Stimulated activated CD8-positive, alpha-beta memory T cell treated with anti-CD3 and anti-CD28 coated beads, Interleukin-12 subunit alpha, Interleukin-12 subunit beta, amount 100 ng/mL, for 1 hour (primary cell): ENCODE data around the gene PLEKHS1.
"Not testable (repeated sequence)": the region's sequence is repeated elsewhere in the genome, so short reads cannot be mapped to it uniquely, and the experiment has no call there.

Source experiments
- DNase-seq: peaks from one replicate; pipeline ENCODE4 v3.0.0-alpha.2; 2020; ENCODE audit warnings: low read depth

The PLEKHS1 gene

GRCh38 chr10:113742466-113742865 is 9.0 kb upstream of the PLEKHS1 start:
- DNase-seq = no peak

- no peak for DNase-seq
Measured at GRCh38 chr10:113743594-113743993, 7.9 kb upstream of the PLEKHS1 start.

- DNase-seq = no peak
Measured at GRCh38 chr10:113745374-113745773, 6.1 kb upstream of the PLEKHS1 start.

- DNase-seq = no peak
Measured at GRCh38 chr10:113746217-113746957, 5.1 kb upstream of the PLEKHS1 start.

DNA sequence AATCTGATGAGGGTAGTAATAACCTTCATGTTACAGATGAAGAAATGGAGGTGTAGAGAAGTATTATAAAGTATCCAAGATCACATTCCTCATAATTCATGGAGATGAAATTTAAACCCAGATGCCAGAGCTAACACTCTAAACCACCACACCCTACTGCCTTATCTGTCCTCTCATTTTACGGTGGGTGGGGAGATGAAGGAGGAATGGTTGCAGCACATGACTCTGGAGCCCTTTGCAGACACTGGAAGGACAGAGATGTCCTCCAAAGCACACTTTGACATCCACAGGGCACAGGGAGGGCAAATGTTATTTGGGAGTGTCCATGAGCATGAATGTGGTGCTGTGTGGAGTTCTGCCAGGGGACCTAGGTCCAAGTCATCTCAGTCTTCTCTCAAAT is 1.1 kb downstream of the PLEKHS1 start:
- no peak for DNase-seq

- DNase-seq = no peak
Measured at GRCh38 chr10:113753020-113753692, 1.7 kb downstream of the PLEKHS1 start.

- DNase-seq = no peak
Measured at GRCh38 chr10:113754125-113754524, 2.6 kb downstream of the PLEKHS1 start.

- DNase-seq = no peak
Measured at GRCh38 chr10:113754768-113755167, 3.3 kb downstream of the PLEKHS1 start.

- DNase-seq = no peak
Measured at GRCh38 chr10:113756940-113757543, 5.6 kb downstream of the PLEKHS1 start.

- no peak for DNase-seq
Measured at GRCh38 chr10:113762083-113762482, 10.6 kb downstream of the PLEKHS1 start.

DNA sequence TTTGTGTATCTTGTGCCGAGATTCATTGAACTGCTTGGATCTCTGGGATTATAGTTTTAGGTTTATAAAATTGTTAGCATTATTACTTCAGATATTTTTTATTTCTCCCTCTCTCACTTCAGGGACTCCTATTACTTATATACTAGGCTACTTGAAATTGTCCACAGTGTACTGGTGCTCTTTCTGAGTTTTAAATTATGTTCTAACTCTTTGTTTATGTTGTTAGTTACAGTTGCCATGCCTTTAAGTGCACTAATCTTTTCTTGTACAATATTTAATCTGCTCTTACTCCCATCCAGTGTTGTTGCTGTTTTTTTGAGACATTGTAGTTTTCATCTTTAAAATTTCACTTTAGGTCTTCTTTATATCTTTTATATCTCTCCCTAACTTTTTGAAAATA is 13.1 kb downstream of the PLEKHS1 start:
- no peak for DNase-seq

GRCh38 chr10:113765910-113766309 is 14.4 kb downstream of the PLEKHS1 start:
- no peak for DNase-seq

DNA sequence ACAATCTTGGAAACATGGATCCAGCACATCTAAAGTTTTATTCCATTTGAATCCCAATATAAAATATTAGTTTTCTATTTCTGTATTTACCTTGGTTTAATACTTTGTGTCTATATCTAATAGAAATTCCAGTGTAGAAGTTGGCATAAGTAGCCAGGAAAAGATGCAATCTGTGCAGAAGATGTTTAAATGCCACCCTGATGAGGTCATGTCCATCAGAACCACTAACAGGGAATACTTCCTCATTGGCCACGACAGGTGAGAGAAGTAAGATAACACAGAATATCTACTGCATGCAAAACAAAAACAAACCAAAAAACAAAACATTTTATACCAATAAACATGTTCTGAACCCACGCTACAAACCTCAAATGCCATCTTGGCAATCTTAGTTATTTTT is 15.7 kb downstream of the PLEKHS1 start:
- no peak for DNase-seq

- no peak for DNase-seq
Measured at GRCh38 chr10:113770346-113770745, 18.9 kb downstream of the PLEKHS1 start.

GRCh38 chr10:113771131-113771530 is 19.6 kb downstream of the PLEKHS1 start:
- not testable (repeated sequence) for DNase-seq

- DNase-seq = no peak
Measured at GRCh38 chr10:113775686-113776294, 24.3 kb downstream of the PLEKHS1 start.

DNA sequence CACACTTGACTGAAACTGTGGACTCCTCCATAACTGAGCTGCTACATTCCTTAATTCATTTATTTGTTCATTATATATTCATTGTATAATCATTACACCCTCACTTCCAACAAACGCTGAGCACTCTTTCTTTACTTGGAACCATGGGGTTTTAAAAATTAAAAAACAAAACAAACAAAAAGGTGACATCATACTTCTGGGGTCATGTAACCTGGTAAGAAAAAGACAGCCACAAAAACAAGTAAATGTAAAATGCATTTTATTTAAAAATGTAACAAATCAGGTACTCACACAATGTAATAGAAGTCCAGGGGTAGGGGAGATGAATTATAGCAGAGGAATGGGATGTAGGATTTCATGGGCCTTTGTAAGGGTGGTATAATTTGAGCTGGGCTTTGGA is 25.1 kb downstream of the PLEKHS1 start:
- no peak for DNase-seq

- DNase-seq = no peak
Measured at GRCh38 chr10:113780681-113781250, 29.3 kb downstream of the PLEKHS1 start.

- no peak for DNase-seq
Measured at GRCh38 chr10:113782367-113782766, 30.9 kb downstream of the PLEKHS1 start.

DNA sequence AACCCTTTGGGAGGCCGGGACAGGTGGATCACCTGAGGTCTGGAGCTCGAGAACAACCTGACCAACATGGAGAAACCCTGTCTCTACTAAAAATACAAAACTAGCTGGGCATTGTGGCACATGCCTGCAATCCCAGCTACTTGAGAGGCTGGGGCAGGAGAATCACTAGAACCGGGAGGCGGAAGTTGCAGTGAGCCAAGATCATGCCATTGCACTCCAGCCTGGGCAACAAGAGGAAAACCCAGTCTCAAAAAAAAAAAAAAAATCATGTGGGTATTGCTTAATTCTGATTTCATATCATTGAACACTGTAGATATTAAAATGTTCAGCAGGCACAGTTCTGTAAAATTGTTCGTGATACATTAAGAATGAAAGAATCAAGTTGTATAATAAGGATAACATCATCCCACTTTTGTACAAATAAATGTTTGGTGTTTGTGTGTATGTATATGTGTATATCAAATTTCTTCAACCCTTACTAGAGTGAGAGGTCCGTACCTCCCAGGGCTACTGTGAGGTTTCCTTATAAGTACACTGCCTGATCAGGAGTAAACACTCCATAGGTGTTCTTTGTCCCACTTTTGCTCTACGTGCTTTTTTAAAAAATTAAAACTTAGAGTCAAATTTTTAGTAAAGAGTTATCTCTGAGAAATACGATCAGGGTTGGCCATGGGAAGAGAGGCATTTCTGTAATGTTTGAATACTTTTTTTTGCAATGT is 31.7 kb downstream of the PLEKHS1 start:
- DNase-seq = no peak

GRCh38 chr10:113788604-113789083 is 37.2 kb downstream of the PLEKHS1 start:
- no peak for DNase-seq

GRCh38 chr10:113791691-113792090 is 40.2 kb downstream of the PLEKHS1 start:
- no peak for DNase-seq
